Memory B cell (primary cell): Measurements from ENCODE around the gene FLRT1.

ENCODE experiments used
- ATAC-seq: fragments of 150-1000 bp; cut with Tn5 transposase; 2 replicates; pipeline ENCODE4 v1.10.0; 2021; ENCODE audit warnings: low read depth, mild to moderate bottlenecking, moderate library complexity
- DNase-seq, 2 donors: peaks; one replicate each; pipeline ENCODE4 v3.0.0; 2022; ENCODE audit warnings: low spot score in 2 of 2
- H3K27ac Mint-ChIP-seq: one replicate; pipeline ENCODE4 v1.8.0; 2022; ENCODE audit warnings: mild to moderate bottlenecking, moderate library complexity, mixed read lengths
- H3K27me3 Mint-ChIP-seq: one replicate; pipeline ENCODE4 v1.8.0; 2022; ENCODE audit warnings: mixed read lengths
- H3K36me3 Mint-ChIP-seq: one replicate; pipeline ENCODE4 v1.8.0; 2022; ENCODE audit warnings: mild to moderate bottlenecking, mixed read lengths
- H3K4me1 Mint-ChIP-seq: one replicate; pipeline ENCODE4 v1.8.0; 2022; ENCODE audit warnings: mixed read lengths
- H3K4me3 Mint-ChIP-seq: one replicate; pipeline ENCODE4 v1.8.0; 2022; ENCODE audit warnings: mild to moderate bottlenecking, moderate library complexity, mixed read lengths
- H3K9me3 Mint-ChIP-seq: one replicate; pipeline ENCODE4 v1.8.0; 2022; ENCODE audit warnings: mixed read lengths

Gene FLRT1, protein sequence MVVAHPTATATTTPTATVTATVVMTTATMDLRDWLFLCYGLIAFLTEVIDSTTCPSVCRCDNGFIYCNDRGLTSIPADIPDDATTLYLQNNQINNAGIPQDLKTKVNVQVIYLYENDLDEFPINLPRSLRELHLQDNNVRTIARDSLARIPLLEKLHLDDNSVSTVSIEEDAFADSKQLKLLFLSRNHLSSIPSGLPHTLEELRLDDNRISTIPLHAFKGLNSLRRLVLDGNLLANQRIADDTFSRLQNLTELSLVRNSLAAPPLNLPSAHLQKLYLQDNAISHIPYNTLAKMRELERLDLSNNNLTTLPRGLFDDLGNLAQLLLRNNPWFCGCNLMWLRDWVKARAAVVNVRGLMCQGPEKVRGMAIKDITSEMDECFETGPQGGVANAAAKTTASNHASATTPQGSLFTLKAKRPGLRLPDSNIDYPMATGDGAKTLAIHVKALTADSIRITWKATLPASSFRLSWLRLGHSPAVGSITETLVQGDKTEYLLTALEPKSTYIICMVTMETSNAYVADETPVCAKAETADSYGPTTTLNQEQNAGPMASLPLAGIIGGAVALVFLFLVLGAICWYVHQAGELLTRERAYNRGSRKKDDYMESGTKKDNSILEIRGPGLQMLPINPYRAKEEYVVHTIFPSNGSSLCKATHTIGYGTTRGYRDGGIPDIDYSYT

DNA sequence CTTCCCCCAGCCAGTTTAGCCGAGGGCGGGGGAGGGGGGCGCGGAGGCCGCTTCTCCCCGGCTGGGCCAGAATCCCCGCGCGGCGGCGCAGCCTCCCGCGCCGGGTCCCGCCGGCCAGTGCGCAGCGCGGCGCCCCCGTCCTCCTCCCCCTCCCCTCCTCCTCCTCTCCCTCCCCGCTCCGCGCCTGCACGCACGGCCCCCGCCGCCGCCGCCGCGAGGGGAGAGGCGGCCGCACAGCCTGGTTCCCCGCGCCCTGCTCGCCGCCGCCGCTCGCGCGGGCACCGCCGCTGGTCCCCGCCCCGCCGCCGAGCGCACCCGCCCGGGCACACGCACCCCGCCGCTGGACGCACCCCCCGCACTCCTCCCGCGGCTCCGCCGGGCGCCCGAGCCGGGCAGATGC is at the start of gene FLRT1:
Gene FLRT1, plus strand, starts transcription at position 356 of the 400 bp plus-strand sequence. CDS start 80,337 bp downstream, outside the sequence.
- Mint-ChIP-seq H3K27ac (no peak within 1 kb of the TSS), H3K9me3 (no peaks in the 10 kb centered on the region), H3K4me1 (peaks cover 6% of the 10 kb centered on the region), H3K4me3 (peak within 1 kb of the TSS; percentile 80), H3K36me3 (peaks cover 2% of the 10 kb centered on the region), H3K27me3 (peaks cover 25% of the 10 kb centered on the region)
- DNase-seq (no peak), ATAC-seq (no peak)

DNA sequence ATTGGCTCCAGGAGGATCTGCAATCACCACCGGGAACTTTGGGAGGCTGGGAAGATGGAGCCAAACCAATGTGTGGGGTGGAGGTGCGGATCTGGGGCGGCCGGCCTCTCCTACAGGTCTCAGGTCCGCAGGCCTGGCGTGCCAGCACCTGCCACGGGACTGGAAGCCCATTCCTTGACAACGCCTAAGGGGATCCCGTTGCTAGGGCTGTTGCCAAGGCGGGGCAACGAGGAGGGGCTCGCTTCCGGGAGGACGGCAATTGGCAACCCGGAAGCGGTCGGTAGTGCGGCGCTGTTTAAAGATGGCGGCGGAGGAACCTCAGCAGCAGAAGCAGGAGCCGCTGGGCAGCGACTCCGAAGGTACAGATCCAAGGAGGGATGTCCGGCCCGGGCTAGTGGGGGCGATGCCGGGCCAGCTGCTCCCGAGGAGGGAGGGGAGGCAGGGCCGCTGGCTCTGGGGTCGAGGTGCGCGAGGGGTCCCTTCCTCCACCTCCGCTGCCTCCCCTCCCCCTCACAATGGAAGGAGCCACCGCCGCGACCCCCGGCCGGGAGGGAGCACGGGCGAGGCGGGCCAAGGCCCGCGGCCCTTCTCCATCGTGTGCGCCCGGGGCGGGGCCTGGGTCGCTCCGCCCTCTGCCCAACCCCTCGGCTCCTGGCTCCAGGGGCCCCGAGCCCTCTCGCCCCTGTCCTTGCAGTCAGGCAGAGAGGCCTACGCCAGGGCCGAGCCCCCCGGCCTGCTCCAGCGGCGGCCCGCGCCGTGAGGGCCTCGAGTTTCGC is 49.4 kb upstream of the FLRT1 start, which contains the start of gene OTUB1:
Gene OTUB1, plus strand, starts transcription at position 283 of the 776 bp plus-strand sequence. Its CDS starts 19 bp downstream, at position 302.
- ATAC-seq (peak; percentile 88), DNase-seq (peak; percentile 71 to 76)
- peak within 1 kb of the TSS; percentile 98 for H3K27ac Mint-ChIP-seq
- no peaks in the 10 kb centered on the region for H3K27me3 Mint-ChIP-seq
- no peaks in the 10 kb centered on the region for H3K9me3 Mint-ChIP-seq
- H3K36me3 Mint-ChIP-seq, result peaks cover 13% of the 10 kb centered on the region
- peaks cover 18% of the 10 kb centered on the region for H3K4me1 Mint-ChIP-seq
- H3K4me3 Mint-ChIP-seq, result peak within 1 kb of the TSS; percentile 98

DNA sequence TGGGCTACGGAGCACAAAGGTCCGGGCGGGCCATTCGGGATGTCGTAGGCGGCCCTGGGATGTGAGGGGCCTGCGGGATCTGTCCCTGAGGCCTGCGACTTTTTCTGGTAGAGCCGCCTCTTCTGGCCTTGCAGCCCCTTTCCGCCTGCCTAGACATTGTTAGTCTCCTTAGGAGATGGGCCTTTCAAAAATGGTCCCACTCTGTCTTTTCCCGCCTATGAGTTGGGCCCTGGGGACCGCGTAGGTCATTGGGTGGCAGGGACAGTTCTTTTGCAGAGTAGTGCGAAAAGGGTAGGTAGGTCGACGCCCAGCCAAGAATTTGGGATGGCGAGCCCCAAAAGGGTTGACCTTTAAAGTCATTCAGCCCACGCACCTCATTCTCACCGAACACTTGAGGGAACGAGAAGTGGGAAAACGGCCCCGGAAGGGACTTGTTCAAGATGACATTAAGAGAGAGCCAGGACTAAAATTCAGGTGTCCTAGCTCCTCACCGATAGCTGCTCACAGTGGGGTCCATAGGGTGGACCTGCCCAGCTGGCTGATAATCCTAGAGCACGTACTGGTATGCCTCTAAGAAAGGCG is 48.7 kb upstream of the FLRT1 start:
- Mint-ChIP-seq H3K9me3 (no peaks in the 10 kb centered on the region), H3K4me3 (peak overlapping the region; percentile 60), H3K4me1 (peaks cover 19% of the 10 kb centered on the region), H3K27me3 (no peaks in the 10 kb centered on the region), H3K36me3 (peaks cover 18% of the 10 kb centered on the region), H3K27ac (no peak overlapping the region)
- ATAC-seq (no peak), DNase-seq (no peak)

DNA sequence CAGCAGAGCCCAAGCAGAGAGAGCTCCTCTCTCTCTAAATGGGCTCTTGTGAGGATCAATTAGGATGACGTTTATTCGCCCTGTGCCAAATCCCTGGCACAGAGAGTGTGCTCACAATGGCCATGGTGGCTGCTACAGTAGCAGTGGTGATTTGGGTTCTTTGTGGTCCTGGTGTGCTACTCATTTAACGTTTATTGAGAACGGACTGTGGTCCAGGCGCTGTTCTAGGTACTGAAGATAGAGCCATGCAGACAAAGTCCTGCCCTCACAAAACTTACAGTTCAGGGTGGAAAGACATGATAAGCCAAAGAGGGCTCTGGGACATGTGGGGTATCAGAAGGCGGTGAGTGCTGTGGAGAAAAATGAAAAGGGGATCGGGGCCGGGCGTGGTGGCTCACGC is 44.2 kb upstream of the FLRT1 start:
- no peak overlapping the region for H3K4me3 Mint-ChIP-seq
- no peak overlapping the region for H3K27ac Mint-ChIP-seq
- peaks cover 37% of the 10 kb centered on the region for H3K36me3 Mint-ChIP-seq
- peaks cover 19% of the 10 kb centered on the region for H3K4me1 Mint-ChIP-seq
- no peak for DNase-seq
- no peak for ATAC-seq
- no peaks in the 10 kb centered on the region for H3K9me3 Mint-ChIP-seq
- H3K27me3 Mint-ChIP-seq, result no peaks in the 10 kb centered on the region

DNA sequence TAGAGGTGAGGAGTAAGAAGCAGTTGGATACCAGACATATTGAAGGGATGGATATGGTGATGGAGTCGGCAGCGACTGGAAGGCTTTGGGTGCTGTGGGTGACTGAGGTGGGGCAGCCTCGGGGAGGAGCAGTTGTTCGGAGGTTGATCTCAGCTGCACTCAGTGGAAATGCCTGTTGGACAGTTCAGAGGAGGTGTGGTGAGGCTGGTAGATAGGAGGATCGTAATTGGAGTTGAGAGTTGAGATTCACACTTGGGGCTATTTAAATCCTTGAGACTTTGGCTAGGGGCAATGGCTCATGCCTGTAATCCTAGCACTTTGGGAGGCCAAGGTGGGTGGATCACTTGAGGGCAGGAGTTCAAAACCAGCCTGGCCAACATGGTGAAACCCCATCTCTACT is 42.6 kb upstream of the FLRT1 start:
- Mint-ChIP-seq H3K36me3 (peaks cover 46% of the 10 kb centered on the region), H3K27ac (no peak overlapping the region), H3K27me3 (no peaks in the 10 kb centered on the region), H3K9me3 (no peaks in the 10 kb centered on the region), H3K4me1 (peaks cover 18% of the 10 kb centered on the region), H3K4me3 (no peak overlapping the region)
- ATAC-seq, result no peak
- DNase-seq, result no peak

DNA sequence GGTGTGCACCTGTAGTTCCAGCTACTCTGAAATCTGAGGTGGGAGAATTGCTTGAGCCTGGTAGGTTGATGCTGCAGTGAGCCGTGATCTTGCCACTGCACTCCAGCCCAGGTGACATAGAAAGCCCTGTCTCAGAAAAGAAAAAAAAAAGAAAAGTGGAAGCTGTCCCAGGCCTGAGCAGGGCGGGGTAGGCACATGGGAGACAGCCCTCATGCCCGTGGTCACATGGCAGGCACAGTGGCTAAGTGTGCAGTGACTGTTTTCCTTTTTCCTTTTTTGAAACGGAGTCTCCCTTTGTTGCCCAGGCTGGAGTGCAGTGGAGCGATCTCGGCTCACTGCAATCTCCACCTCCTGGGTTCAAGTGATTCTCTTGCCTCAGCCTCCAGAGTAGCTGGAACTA is 41.7 kb upstream of the FLRT1 start:
- H3K36me3 Mint-ChIP-seq, result peaks cover 43% of the 10 kb centered on the region
- H3K4me1 Mint-ChIP-seq, result peaks cover 22% of the 10 kb centered on the region
- no peaks in the 10 kb centered on the region for H3K27me3 Mint-ChIP-seq
- no peak overlapping the region for H3K27ac Mint-ChIP-seq
- no peak for DNase-seq
- ATAC-seq, result no peak
- H3K4me3 Mint-ChIP-seq, result no peak overlapping the region
- no peaks in the 10 kb centered on the region for H3K9me3 Mint-ChIP-seq

DNA sequence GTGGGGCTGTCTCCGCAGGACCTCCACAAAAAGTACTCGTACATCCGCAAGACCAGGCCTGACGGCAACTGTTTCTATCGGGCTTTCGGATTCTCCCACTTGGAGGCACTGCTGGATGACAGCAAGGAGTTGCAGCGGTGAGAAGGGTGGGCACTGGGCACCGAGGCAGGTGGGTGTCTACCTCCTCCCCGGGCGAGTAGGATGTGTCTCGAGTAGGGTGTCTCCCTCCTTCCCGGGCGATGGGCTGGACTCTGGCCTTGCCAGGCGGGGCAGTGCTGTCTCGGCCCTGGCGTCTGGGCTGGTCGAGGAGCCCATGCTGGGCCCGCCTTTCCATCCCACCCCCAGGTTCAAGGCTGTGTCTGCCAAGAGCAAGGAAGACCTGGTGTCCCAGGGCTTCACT is 39.2 kb upstream of the FLRT1 start:
- DNase-seq (no peak), ATAC-seq (no peak)
- no peak overlapping the region for H3K4me3 Mint-ChIP-seq
- no peak overlapping the region for H3K27ac Mint-ChIP-seq
- no peaks in the 10 kb centered on the region for H3K9me3 Mint-ChIP-seq
- H3K4me1 Mint-ChIP-seq, result peaks cover 30% of the 10 kb centered on the region
- no peaks in the 10 kb centered on the region for H3K27me3 Mint-ChIP-seq
- H3K36me3 Mint-ChIP-seq, result peaks cover 40% of the 10 kb centered on the region

DNA sequence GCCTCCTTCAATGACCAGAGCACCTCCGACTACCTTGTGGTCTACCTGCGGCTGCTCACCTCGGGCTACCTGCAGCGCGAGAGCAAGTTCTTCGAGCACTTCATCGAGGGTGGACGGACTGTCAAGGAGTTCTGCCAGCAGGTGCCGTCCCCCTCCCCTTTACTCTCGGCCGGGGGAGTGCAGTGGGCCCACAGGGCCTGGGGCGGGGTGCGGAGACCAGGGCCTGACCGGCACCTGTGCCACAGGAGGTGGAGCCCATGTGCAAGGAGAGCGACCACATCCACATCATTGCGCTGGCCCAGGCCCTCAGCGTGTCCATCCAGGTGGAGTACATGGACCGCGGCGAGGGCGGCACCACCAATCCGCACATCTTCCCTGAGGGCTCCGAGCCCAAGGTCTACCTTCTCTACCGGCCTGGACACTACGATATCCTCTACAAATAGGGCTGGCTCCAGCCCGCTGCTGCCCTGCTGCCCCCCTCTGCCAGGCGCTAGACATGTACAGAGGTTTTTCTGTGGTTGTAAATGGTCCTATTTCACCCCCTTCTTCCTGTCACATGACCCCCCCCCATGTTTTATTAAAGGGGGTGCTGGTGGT is 38.5 kb upstream of the FLRT1 start:
- Mint-ChIP-seq H3K36me3 (peaks cover 34% of the 10 kb centered on the region), H3K27me3 (no peaks in the 10 kb centered on the region), H3K27ac (no peak overlapping the region), H3K4me3 (no peak overlapping the region), H3K4me1 (peaks cover 30% of the 10 kb centered on the region), H3K9me3 (no peaks in the 10 kb centered on the region)
- no peak for ATAC-seq
- no peak for DNase-seq

DNA sequence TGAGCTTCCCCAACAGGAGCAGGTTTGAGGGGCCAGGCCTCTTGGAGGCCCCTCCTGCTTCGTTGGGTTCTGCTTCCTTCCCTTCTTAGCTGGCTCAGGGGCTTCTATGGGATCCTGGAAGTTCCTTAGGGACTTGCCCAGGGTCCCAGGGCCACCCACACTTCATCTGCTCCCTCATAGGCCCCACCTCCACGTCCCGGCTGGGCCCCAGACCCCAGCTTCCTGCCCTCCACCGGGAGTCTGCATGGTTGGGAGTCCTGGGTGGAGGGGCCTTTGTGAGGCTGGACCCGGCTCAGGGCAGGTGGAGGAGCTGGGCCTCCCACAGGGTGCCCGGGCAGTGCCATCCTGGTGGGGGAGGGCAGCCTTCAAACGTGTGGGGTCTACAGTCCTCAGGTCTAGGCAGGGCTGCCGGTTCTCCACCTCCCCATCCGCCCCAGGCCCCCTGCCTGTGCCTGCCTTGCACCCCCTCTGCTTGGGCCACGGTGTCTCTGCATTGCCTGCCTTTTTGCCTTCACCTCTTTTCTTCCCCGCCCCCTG is 37.9 kb upstream of the FLRT1 start:
- DNase-seq, result no peak
- Mint-ChIP-seq H3K36me3 (peaks cover 33% of the 10 kb centered on the region), H3K4me1 (peaks cover 28% of the 10 kb centered on the region), H3K27ac (no peak overlapping the region), H3K4me3 (no peak overlapping the region), H3K27me3 (no peaks in the 10 kb centered on the region), H3K9me3 (no peaks in the 10 kb centered on the region)
- ATAC-seq, result no peak

DNA sequence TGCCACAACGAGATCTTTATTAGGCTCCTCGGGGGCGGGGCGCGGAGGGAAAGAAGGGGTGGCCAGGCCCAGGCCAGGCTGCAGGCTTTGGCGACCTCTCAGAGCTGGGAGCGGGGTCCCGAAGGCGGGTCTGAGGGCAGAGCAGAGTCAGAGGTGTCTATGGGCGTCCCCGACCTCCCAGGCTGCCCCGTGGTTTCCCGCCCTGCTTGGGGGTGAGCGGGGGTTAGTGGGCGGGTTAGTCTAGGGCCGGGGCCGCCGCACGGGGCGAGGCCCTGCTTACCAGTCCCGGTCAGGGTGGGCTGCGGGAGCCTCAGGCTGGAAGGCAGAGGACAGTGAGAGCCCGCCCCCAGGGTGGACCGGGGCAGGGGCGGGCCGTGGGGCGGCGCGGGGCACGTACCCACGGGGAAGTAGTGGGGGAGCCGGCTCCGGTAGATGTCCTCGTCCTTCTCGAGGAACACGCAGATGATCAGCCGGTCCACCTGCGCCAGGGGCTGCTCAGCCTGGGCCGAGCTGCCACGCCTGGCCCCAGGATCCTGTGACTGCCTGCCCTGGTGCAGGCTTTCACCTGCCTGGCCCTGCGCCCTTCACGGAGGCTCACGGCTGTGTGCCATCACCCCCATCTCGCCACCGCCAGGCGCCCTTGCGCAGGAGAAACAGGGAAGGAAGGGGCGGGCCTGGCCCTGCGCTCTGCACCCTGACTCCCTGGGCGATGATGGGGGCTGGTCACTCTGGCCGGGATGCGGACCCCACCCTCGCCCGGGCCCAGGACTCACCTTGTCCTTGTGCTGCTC is 37.0 kb upstream of the FLRT1 start:
- H3K36me3 Mint-ChIP-seq, result peaks cover 29% of the 10 kb centered on the region
- DNase-seq, result no peak
- H3K27me3 Mint-ChIP-seq, result no peaks in the 10 kb centered on the region
- H3K9me3 Mint-ChIP-seq, result no peaks in the 10 kb centered on the region
- H3K4me3 Mint-ChIP-seq, result peak overlapping the region; percentile 68
- no peak overlapping the region for H3K27ac Mint-ChIP-seq
- peak; percentile 30 for ATAC-seq
- H3K4me1 Mint-ChIP-seq, result peaks cover 23% of the 10 kb centered on the region

DNA sequence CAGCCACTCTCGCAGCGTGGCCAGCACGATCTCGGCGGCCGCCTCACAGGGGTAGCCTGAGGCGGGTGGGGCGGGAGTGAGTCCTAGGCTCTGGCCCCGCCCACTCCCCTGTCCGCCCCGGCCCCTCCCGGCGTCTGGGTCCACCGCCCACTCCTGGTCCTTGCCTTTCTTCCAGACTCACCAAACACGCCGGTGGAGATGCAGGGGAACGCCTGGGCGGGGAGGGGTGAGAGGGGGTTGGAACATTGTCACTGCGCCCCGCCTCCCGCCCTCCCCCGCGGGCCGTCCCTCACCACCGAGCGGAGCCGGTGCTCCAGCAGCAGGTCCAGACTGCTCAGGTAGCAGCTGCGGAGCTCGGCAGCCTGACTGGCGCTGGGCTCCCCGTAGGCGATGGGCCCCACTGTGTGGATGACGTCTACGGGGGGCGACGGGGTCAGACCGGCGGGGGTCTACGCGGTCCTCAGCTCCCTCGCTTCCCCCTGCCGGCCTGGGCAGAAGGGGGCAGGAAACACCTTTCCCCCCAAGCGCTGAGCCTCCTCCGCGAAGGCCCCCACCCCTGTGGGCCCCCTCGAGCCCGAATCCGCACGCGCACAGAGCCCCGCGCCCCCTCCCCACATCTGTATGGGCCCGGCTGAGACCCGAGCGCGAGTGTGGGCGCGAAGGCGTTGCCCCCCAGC is 36.2 kb upstream of the FLRT1 start:
- H3K4me3 Mint-ChIP-seq, result peak overlapping the region; percentile 76
- H3K27ac Mint-ChIP-seq, result no peak overlapping the region
- no peaks in the 10 kb centered on the region for H3K9me3 Mint-ChIP-seq
- DNase-seq (peak; percentile 55 to 68), ATAC-seq (peak; percentile 65)
- H3K4me1 Mint-ChIP-seq, result peaks cover 21% of the 10 kb centered on the region
- H3K36me3 Mint-ChIP-seq, result peaks cover 27% of the 10 kb centered on the region
- no peaks in the 10 kb centered on the region for H3K27me3 Mint-ChIP-seq

DNA sequence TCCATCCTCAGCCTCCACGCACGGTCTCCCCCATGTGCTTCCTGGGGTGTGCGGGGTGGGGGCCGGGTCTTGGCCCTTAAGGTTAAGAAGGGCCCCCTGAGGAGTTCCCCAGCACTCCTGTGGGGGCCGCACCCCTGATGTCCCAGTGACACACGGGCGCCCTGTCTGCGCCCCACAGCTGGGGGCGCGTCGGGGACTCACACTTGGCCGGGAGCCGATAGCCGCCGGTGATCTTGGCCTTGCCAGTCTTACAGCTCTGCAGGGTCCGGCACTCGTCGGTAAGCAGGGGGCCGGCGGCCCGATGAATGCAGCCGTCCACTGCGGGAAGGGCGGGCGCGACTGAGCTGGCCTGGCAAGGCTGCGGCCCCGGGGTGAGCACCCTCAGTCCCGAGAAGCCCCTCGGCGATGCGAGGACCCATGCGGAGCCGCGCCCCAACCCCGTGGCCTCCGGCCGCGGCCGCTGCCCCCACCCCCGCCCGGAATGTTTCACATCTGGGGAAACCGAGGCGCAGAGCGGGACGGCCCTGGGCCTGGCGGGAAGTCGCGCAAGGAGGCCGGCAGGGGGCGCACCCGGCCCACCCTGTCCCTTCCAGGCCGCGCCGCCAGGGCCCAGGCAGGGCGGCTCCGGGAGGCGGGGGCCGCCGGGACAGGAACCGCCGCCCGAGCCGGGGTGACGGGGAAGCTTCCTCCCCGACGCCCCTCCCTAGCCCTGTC is 35.5 kb upstream of the FLRT1 start:
- H3K27me3 Mint-ChIP-seq, result no peaks in the 10 kb centered on the region
- H3K4me1 Mint-ChIP-seq, result peaks cover 18% of the 10 kb centered on the region
- H3K36me3 Mint-ChIP-seq, result peaks cover 20% of the 10 kb centered on the region
- H3K4me3 Mint-ChIP-seq, result peak overlapping the region; percentile 76
- no peaks in the 10 kb centered on the region for H3K9me3 Mint-ChIP-seq
- H3K27ac Mint-ChIP-seq, result no peak overlapping the region
- DNase-seq (peak; percentile 74 to 75), ATAC-seq (peak; percentile 77)
